ENCODE measurements around the gene CCDC136.

CCDC136 gene

GRCh38 chr7:128846781-128847444 lies 55.1 kb downstream of the CCDC136 start:
- DNase-seq = no peak

GRCh38 chr7:128847721-128848211 lies 56.0 kb downstream of the CCDC136 start:
- no peak for DNase-seq

- DNase-seq = no peak
Observed at GRCh38 chr7:128848289-128849155, 56.8 kb downstream of the CCDC136 start.

- DNase-seq = no peak
Observed at GRCh38 chr7:128849156-128849515, 57.4 kb downstream of the CCDC136 start.

- DNase-seq = no peak
Observed at GRCh38 chr7:128849804-128850490, 58.2 kb downstream of the CCDC136 start.

GRCh38 chr7:128852537-128853254 lies 60.9 kb downstream of the CCDC136 start:
- no peak for DNase-seq

- DNase-seq = no peak
Observed at GRCh38 chr7:128853799-128854198, 62.0 kb downstream of the CCDC136 start.

GRCh38 chr7:128854396-128854795 lies 62.6 kb downstream of the CCDC136 start:
- no peak for DNase-seq

GRCh38 chr7:128855559-128855958 lies 63.8 kb downstream of the CCDC136 start:
- no peak for DNase-seq

- DNase-seq = no peak
Observed at GRCh38 chr7:128856001-128856718, 64.4 kb downstream of the CCDC136 start.

- DNase-seq = no peak
Observed at GRCh38 chr7:128858380-128859231, 66.8 kb downstream of the CCDC136 start.

GRCh38 chr7:128859232-128860157 lies 67.7 kb downstream of the CCDC136 start:
- no peak for DNase-seq

- DNase-seq = no peak
Observed at GRCh38 chr7:128860158-128861073, 68.6 kb downstream of the CCDC136 start.

- no peak for DNase-seq
Observed at GRCh38 chr7:128861957-128862570, 70.3 kb downstream of the CCDC136 start.

- DNase-seq = peak; percentile 99
Observed at GRCh38 chr7:128862571-128863432, 71.0 kb downstream of the CCDC136 start, which contains the start of gene ATP6V1F. ATP6V1F (plus strand) TSS chr7:128862856; CDS start chr7:128862905, 49 bp downstream.

GRCh38 chr7:128863433-128863989 lies 71.7 kb downstream of the CCDC136 start:
- DNase-seq = peak; percentile 53 to 61

- DNase-seq = no peak
Observed at GRCh38 chr7:128865303-128865702, 73.5 kb downstream of the CCDC136 start.

Measured in activated CD4-positive, alpha-beta T cell treated with anti-CD3 and anti-CD28 coated beads, Interleukin-2, amount 50 U/mL, for 48 hours (primary cell).